ENCODE data around the gene RAB11FIP3. TPM values are rescaled to one million over a fixed set of nuclear protein-coding genes. Genes with fewer than 3 reads are reported as not detected.
"Not testable (repeated sequence)": the region's sequence is repeated elsewhere in the genome, so short reads cannot be mapped to it uniquely, and the experiment has no call there.

Gene RAB11FIP3
- total RNA-seq, 1 donor from 2014 or later = 25.4 TPM

DNA sequence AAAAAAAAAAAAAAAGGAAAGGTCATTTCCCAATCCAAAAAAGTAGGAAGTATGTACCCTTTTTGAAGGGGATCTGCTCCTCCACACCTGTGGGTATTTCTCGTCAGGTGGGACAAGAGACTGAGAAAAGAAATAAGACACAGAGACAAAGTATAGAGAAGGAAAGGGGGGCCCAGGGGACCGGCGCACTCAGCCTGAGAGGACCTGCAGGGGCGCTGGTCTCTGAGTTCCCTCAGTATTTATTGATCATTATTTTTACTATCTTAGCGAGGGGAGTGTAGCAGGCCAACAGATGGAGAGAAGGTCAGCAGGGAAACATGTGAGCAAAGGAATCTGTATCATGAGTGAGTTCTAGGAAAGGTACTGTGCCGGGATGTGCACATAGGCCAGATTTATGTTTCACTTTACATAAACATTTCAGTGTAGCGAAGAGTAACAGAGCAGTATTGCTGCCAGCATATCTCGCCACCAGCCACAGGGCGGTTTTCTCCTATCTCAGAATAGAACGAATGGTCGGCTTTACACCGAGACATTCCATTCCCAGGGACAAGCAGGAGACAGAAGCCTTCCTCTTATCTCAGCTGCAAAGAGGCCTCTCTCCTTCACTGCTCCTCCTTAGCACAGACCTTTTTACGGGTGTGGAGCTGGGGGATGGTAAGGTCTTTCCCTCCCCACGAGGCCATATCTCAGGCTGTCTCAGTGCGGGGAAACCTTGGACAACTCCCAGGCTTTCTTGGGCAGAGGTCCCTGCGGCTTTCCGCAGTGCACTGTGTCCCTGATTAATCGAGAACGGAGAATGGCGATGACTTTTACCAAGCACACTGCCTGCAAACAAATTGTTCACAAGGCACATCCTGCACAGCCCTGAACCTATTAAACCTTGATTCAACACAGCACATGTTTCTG lies 37.4 kb upstream of the RAB11FIP3 start:
- ATAC-seq (ENCODE audit: poor library complexity) (peak; percentile 43), DNase-seq (peak; percentile 64)
- intact Hi-C loops (cut with DNase I) = not testable (repeated sequence)

DNA sequence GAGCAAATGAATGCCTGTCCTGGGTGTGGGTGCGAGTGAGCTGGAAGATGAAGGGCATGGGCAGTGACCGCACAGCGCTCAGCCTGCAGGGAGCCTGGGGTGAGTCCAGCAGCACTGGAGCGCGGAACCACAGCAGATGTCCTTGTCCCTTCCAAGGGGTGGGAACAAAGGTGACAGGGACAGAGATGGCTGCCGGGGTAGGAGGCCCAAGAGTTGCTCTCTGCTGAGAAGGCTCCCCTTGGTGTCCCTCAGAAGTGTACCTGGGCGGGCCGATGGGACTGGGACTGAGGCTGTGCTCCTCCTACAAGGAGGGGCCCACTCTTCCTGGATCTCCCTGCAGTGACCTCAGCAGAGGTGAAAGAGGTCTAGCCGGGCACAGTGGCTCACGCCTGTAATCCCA lies 36.1 kb upstream of the RAB11FIP3 start:
- ATAC-seq (ENCODE audit: poor library complexity) (peak; percentile 34), DNase-seq (peak; percentile 38)
- intact Hi-C loops (cut with DNase I) = no loop called here

DNA sequence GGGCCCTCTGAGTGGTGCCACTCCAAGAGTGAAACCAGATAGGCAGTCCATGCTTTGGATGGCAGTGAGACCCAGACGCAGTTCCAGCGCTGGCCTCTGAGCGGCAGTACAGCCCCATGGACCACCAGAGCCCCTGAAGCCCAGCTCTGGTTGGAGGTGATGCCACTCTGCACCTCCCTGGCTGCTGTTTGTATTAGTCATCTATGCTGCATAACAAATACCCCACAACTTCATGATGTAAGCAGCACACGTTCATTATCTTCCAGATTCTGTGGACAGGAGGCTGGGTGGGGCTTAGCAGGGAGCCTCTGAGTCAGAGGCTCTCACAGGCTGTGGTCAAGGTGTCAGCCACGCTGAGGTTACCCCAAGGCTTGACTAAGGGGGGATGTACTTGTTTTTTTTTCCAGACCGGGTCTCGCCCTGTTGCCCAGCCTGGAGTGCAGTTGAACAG lies 33.5 kb upstream of the RAB11FIP3 start:
- DNase-seq = no peak
- intact Hi-C loops (cut with DNase I) = no loop called here
- peak; percentile 26 for ATAC-seq (ENCODE audit: poor library complexity)

DNA sequence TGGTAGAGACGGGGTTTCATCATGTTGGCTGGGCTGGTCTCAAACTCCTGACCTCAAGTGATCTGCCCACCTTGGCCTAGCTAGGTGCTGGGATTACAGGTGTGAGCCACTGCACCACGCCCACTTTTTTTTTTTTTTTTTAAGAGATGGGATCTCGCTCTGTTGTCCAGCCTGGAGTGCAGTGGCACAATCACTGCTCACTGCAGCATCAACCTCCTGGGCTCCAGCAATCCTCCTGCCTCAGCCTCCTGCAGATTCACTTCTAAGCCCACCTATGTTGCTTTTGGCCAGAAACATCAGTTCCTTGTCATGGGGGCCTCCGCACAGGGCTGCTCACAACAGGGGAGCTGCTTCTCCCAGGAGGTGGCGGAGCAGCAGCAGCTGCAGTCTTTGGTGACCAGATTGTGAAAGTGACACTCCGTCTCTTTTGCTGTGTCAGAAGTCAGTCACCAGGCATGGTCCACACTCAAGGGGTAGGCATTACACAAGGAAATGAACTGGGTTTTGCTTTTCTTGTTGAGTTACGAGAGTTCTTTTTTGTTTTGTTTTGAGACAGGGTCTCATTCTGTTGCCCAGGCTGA lies 32.9 kb upstream of the RAB11FIP3 start:
- DNase-seq (no peak), ATAC-seq (ENCODE audit: poor library complexity) (no peak)
- intact Hi-C loops (cut with DNase I) = no loop called here

DNA sequence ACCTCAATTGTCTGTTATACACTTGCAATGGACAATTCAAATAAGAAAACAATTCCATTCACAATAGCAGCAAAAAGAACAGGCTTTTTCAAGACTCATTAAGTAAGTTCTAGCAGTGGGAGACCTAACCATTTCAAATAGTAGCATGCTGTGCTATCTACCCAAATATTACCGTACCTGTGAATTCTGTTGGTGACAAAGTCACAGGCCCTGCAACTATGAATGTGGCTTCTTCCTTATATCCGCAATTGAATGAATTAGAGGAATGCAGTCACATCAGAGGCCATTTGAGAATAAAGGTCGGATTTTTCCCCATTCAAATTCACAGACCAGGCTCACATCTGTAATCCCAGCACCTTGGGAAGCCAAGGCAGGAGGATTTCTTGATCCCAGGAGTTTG lies 29.2 kb upstream of the RAB11FIP3 start:
- intact Hi-C loops (cut with DNase I) = no loop called here
- ATAC-seq (ENCODE audit: poor library complexity) (no peak), DNase-seq (no peak)

DNA sequence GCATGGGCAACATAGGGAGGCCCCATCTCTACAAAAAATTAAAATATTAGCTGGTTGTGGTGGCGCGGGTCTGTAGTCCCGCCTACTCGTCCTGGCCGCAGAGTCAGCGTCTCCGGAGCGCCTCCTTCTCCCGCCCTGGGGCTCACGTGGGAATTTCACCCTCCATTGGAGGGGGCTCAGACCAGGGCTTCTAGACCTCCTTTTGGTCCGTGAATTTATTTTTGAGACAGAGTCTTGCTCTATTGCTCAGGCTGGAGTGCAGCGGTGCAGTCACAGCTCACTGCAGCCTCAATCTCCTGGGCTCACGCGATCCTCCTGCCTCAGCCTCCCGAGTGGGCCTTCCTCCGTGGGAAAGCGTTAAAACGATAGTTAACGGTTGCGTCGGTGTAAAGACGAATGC lies 28.8 kb upstream of the RAB11FIP3 start:
- DNase-seq = peak; percentile 73
- ATAC-seq (ENCODE audit: poor library complexity) = no peak
- intact Hi-C loops (cut with DNase I) = no loop called here

DNA sequence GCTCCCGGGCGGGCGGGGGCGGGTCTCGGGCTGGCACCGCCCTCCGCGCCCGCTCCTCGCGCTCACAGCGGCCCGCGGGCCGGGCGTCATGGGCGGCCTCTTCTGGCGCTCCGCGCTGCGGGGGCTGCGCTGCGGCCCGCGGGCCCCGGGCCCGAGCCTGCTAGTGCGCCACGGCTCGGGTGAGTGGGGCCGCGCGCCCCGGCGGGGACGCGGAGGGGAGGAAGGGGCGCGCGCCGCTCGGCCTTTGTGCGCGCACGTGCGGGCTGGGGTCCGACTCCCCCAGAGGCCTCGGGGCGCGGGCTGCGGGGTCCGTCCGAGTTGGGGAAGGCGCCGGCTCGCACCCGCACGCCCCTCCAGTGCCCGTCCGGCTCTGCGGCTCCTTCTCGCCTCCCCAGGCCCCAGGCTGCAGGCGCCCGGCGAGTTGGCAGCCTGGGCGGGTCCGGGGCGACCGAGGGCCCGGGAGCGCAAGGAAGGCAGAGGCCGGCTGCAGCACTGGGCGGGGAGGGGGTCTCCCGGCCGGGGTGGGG lies 28.3 kb upstream of the RAB11FIP3 start, which contains the start of gene NME4:
Gene NME4, plus strand, starts transcription at position 65 of the 527 bp plus-strand sequence. Its CDS starts 24 bp downstream, at position 89.
- DNase-seq (peak; percentile 69), ATAC-seq (ENCODE audit: poor library complexity) (no peak)
- intact Hi-C loops (cut with DNase I) = no loop called here

DNA sequence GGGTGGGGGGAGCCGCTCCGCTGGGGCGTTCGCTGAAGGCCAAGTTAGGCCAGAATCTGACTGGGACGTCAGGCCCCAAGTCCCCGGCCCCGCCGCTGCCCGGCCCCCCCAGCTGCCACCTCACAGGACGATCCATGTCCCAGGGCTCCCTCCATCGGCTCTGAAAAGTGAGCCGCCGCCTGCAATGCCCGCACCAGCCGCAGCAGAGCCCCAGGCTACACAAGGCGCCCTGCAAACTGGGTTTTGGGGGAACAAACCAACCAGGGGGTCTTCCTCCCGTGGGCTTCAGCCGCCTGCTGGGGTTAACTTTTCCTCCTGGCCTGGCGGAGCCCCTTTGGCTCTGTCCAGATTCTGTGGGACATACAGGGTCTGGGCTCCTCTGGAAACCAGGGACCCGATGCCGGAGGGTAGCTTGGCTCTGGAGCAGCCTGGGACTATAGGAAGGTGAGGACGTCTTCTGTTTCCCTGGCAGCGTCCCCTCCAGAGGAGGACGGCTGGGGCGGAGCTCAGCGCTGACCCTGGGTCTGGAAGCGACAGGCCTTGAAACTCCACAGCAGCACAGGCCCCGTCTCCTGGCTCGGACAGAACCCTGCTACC lies 27.6 kb upstream of the RAB11FIP3 start:
- intact Hi-C loops (cut with DNase I) = no loop called here
- DNase-seq = peak; percentile 83
- peak; percentile 37 for ATAC-seq (ENCODE audit: poor library complexity)

DNA sequence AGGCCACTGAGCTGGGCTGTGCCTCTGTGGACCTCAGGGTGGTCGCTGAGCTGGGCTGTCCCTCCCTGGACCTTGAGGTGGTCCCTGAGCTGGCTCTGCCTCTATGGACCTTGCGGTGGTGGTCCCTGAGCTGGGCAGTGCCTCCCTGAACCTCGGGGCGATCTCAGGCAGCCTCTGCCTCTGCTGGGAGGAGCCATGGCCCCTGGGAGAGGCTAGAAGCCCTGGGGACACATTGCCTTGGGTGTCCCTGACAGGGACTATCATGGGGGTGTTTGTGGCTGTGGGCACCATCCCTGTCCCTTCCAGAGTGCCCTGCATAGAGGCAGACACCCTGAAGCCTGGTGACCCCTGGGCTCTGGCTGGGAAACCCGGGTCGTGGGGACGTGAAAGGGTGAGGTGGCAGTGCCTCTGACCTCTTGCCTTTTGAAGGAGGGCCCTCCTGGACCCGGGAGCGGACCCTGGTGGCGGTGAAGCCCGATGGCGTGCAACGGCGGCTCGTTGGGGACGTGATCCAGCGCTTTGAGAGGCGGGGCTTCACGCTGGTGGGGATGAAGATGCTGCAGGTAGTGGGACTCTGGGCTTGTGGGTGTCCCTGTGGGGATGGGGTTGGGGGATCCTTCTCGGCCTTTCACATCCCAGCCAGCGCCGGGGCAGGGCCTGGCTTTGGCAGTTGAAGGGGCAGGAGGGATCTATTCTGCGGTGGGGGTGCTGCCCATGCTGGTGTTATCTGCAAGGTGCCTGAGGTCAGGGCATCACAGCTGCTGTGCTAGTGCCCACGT lies 26.7 kb upstream of the RAB11FIP3 start:
- ATAC-seq (ENCODE audit: poor library complexity) (no peak), DNase-seq (no peak)
- intact Hi-C loops (cut with DNase I) = no loop called here

DNA sequence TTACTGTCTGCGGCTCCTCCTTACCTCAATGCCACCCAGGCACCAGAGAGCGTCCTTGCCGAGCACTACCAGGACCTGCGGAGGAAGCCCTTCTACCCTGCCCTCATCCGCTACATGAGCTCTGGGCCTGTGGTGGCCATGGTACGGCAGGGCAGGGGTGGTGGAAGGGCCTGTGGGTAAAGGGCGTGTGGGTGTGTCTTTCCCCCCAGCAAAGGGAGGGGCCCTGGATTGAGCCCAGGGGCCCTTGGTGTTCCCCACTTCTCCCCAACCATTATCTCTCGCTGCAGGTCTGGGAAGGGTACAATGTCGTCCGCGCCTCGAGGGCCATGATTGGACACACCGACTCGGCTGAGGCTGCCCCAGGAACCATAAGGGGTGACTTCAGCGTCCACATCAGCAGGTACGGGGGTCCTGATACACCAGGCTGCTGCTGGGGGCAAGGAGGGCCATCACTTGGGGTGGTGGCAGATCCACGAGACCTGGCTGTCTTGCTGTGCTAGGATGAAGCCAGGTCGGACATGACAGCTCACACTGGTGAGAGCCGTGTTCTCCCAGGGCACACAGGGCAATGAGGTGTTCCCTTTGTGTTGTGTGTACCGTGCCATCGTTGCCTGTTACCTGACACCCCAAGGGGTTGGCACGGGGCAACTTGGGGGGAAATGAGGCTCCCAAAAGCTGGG lies 26.0 kb upstream of the RAB11FIP3 start:
- no peak for DNase-seq
- intact Hi-C loops (cut with DNase I) = no loop called here
- no peak for ATAC-seq (ENCODE audit: poor library complexity)

DNA sequence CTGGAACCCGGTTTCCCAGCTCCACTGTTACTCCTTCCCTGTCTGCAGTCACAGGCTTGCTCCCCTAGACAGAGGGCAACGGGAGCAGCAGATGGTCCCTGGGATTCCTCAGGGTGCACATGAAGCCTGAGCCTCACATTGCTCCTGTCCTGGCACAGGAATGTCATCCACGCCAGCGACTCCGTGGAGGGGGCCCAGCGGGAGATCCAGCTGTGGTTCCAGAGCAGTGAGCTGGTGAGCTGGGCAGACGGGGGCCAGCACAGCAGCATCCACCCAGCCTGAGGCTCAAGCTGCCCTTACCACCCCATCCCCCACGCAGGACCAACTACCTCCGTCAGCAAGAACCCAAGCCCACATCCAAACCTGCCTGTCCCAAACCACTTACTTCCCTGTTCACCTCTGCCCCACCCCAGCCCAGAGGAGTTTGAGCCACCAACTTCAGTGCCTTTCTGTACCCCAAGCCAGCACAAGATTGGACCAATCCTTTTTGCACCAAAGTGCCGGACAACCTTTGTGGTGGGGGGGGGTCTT lies 25.3 kb upstream of the RAB11FIP3 start:
- intact Hi-C loops (cut with DNase I) = no loop called here
- DNase-seq = no peak
- no peak for ATAC-seq (ENCODE audit: poor library complexity)

DNA sequence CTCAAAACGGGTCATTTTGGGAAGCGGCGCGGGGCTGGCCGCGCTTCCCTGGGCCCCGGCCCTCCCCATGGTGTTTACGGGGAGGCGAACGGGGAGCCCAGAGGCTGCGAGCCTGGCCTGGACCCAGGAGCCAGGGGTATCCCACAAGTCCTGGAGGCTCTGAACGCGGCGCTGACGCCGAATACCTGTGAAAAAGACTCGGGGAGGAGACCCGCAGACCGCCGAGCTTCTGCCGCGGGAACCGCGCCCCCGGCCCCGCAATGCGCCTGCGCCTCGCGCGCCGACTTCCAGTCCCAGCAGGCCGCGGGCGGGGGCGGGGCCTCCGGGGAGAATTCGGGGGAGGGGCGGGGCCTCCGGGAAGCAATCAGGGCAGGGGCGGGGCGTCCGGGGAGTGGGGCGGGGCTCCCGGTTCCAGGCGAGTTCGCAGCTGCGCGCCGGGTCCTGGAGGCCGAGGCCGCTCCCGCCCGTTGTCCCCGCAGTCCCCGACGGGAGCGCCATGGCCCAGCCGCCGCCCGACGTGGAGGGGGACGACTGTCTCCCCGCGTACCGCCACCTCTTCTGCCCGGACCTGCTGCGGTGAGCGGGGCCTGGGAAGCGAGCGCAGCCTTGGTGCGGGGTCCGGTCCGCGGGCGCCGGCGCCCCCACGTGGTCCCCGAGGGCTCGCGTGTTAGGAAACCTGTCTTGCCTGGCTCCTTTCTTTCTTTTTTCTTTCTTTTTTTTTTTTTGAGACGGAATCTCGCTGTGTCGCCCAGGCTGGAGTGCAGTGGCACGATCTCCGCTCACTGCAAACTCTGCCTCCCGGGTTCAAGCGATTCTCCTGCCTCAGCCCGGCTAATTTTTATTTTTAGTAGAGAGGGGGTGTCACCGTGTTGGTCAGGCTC lies 23.7 kb upstream of the RAB11FIP3 start, which contains the start of gene DECR2:
Gene DECR2, plus strand, starts transcription at position 418 of the 881 bp plus-strand sequence. Its CDS starts 79 bp downstream, at position 497.
- DNase-seq = peak; percentile 98
- peak; percentile 93 for ATAC-seq (ENCODE audit: poor library complexity)
- intact Hi-C loops (cut with DNase I) = no loop called here

DNA sequence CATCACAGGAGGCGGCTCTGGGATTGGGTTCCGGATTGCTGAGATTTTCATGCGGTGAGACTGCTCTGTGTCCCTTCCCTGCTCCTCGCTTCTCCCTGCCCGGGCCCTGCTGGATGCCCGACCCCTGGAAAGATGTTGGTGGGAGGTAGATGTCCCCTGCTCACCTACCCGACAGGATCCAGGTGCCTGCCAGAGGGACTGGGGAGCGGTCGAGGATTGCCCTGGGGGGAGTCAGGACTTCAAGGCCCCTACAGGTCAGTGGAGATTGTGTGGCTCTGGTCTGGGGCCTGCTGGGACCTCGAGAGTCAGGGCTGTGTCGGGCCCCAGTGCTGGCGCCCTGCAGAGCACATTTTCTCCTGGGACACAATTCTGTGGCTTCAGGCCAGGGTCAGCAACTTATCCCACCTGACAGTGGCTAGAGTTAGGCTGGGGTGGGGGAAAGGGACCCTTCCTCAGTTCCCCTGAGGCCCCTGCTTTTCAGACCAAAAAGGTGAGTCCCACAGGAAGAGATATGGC lies 20.4 kb upstream of the RAB11FIP3 start:
- intact Hi-C loops (cut with DNase I) = no loop called here
- no peak for ATAC-seq (ENCODE audit: poor library complexity)
- no peak for DNase-seq

DNA sequence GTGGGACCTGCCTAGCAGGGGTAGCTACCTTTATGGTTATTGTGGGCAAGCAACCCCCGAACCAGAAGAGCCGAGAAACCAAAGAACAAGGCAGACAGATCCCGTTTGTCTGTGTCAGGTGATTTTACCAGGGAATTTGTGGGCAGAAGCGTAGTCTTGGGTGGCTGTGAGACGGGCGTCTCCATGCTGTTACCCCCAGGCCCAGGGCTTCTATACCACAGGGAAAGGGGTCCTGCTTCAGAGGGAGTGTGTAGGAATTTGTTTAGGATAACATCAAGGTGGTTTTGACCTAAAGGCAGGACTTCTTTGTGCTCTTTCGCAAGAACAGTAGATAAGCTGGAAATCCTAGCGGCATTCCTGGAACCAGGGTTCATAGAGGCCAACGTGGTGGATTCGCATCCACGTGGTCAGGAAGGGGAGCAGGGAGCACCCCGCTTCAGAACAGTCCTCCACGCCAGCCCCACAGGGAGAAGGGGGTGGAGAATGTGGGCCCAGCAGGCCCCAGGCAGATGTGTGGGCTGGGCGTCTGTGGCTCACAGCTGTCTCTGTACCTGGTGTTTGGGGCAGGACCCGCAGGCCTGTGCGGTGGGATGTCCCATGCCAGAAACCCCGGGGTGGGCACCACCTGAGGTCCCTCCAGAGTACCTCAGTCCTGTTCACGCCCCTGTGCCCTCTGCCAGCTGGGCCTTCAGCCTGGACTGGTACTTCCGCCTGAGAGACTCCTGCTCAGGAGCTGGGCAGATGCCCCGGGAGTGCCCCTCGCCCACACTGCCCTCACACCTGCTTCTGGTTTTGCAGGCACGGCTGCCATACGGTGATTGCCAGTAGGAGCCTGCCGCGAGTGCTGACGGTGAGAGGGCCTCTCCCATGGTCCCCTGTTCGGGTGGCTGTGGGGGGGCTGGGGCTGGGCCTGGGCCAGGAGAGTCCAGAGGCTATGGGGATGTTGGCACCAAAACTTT lies 19.6 kb upstream of the RAB11FIP3 start:
- no peak for DNase-seq
- no peak for ATAC-seq (ENCODE audit: poor library complexity)
- intact Hi-C loops (cut with DNase I) = no loop called here

DNA sequence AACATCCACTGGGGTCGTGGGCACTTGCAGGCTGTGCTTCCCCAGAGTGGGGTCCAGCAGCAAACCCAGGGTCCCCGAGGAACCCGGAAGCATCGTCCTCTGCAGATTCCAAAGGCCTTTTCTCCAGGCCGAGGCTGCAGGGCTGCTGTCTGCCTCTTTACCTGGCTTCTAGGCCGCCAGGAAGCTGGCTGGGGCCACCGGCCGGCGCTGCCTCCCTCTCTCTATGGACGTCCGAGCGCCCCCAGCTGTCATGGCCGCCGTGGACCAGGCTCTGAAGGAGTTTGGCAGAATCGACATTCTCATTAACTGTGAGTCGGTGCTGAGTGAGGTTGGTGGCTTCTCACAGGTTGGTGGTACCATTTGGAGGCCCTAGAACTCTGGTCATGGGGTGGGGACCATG lies 18.2 kb upstream of the RAB11FIP3 start:
- no peak for ATAC-seq (ENCODE audit: poor library complexity)
- DNase-seq = no peak
- intact Hi-C loops (cut with DNase I) = no loop called here

Data from Right ventricle myocardium superior (tissue), 1 donor.